SK-N-SH (cell line): ENCODE results near the gene OXTR.

ENCODE experiments used
- CHD2 ChIP-seq: fragments of 150-350 bp; IDR thresholded peaks from 2 replicates; pipeline ENCODE4 v1.6.1; 2018; ENCODE audit warnings: low read length; ENCODE audit not compliant: partially characterized antibody
- CTCF ChIP-seq: fragments of 200-600 bp; sonication (generic); IDR thresholded peaks from 2 replicates; pipeline ENCODE4 v1.6.1; 2017; ENCODE audit warnings: antibody characterized with exemption, mild to moderate bottlenecking, moderate library complexity
- EZH2phosphoT487 ChIP-seq: fragments of 200-600 bp; sonication (generic); IDR thresholded peaks from 2 replicates; pipeline ENCODE4 v1.6.1; 2017; ENCODE audit warnings: low read depth, mixed run types, mild to moderate bottlenecking, antibody characterized with exemption, moderate library complexity, borderline replicate concordance
- JUND ChIP-seq: IDR thresholded peaks from 2 replicates; pipeline ENCODE4 v1.4.0; 2012
- MAX ChIP-seq: IDR thresholded peaks from 2 replicates; pipeline ENCODE4 v1.4.0; 2012; ENCODE audit warnings: low read depth
- TEAD4 ChIP-seq: IDR thresholded peaks from 2 replicates; pipeline ENCODE4 v1.4.0; 2012; ENCODE audit warnings: mild to moderate bottlenecking, borderline replicate concordance; ENCODE audit not compliant: insufficient read depth
- YY1 ChIP-seq: IDR thresholded peaks from 2 replicates; pipeline ENCODE4 v1.4.0; 2012; ENCODE audit warnings: low read depth, mild to moderate bottlenecking

- TF ChIP-seq CHD2 = no peak
- no peak for TF ChIP-seq CTCF
- TF ChIP-seq JUND = no peak
- TF ChIP-seq MAX = no peak
- TF ChIP-seq EZH2phosphoT487 = no peak
- no peak for TF ChIP-seq TEAD4
- no peak for TF ChIP-seq YY1
Observed at GRCh38 chr3:8737823-8738222, 31.6 kb downstream of the OXTR start.
